Lower leg skin (tissue), 3 donors: Measurements from ENCODE around the gene SART1.

Source experiments
- CTCF ChIP-seq, 3 donors: fragments of 450-650 bp; IDR thresholded peaks; one replicate each; pipeline ENCODE4 v1.5.1; 2016; ENCODE audit warnings: antibody characterized with exemption in 3 of 3, mild to moderate bottlenecking in 3 of 3, moderate library complexity in 2 of 3
- POLR2A ChIP-seq, 2 donors: fragments of 450-650 bp; IDR thresholded peaks; one replicate each; pipeline ENCODE4 v1.6.1; 2016 to 2017; ENCODE audit warnings: antibody characterized with exemption in 2 of 2, mild to moderate bottlenecking in 1 of 2, moderate library complexity in 1 of 2

GRCh38 chr11:65944767-65945166 is 16.8 kb upstream of the SART1 start:
- no peak for TF ChIP-seq POLR2A (IDR thresholded peaks at IDR 0.05)
- TF ChIP-seq CTCF (IDR thresholded peaks at IDR 0.05), result no peak
